Heart right ventricle (tissue), 16 donors: ENCODE data around the gene ABCA7. TPM values are rescaled to one million over a fixed set of nuclear protein-coding genes. Genes with fewer than 3 reads are reported as not detected.

Experiments used
- ATAC-seq, 8 donors: fragments of 200-7000 bp; cut with Tn5 transposase; one replicate each; pipeline ENCODE4 v1.9.1; 2020; ENCODE audit warnings: mild to moderate bottlenecking in 8 of 8, moderate library complexity in 8 of 8, moderate number of reproducible peaks in 1 of 8
- DNase-seq, 2 donors: peaks; one replicate each; pipeline ENCODE4 v3.0.0-alpha.2; 2020
- H3K27ac ChIP-seq, 10 donors: fragments of 200-600 bp; sonication (generic) in 2 of 10; one replicate each; pipeline versions ENCODE4 v1.5.0 to v1.8.0; 2020 to 2022; ENCODE audit warnings: mild to moderate bottlenecking in 3 of 10
- H3K27me3 ChIP-seq, 7 donors: fragments of 200-600 bp; one replicate each; pipeline ENCODE4 v1.8.0; 2021 to 2022; ENCODE audit warnings: mild to moderate bottlenecking in 2 of 7
- H3K36me3 ChIP-seq, 9 donors: fragments of 200-600 bp; sonication (generic) in 1 of 9; one replicate each; pipeline versions ENCODE4 v1.5.0 to v1.8.0; 2020 to 2022; ENCODE audit warnings: mild to moderate bottlenecking in 2 of 9
- H3K4me1 ChIP-seq, 9 donors: fragments of 200-600 bp; sonication (generic) in 1 of 9; one replicate each; pipeline versions ENCODE4 v1.5.0 to v1.8.0; 2020 to 2022; ENCODE audit warnings: mild to moderate bottlenecking in 4 of 9
- H3K4me3 ChIP-seq, 10 donors: fragments of 200-600 bp; sonication (generic) in 2 of 10; one replicate each; pipeline versions ENCODE4 v1.5.0 to v1.8.0; 2020 to 2022; ENCODE audit warnings: mild to moderate bottlenecking in 7 of 10, moderate library complexity in 2 of 10
- H3K9me3 ChIP-seq, 11 donors: fragments of 200-600 bp in 10 of 11; sonication (generic) in 2 of 11; one replicate each; pipeline versions ENCODE4 v1.5.0 to v1.8.0; 2013 to 2022; ENCODE audit warnings: mild to moderate bottlenecking in 2 of 11, control low read depth in 1 of 11, moderate library complexity in 1 of 11
- WGBS, 2 donors: extraction: QIAGEN DNeasy Blood & Tissue Kit; methylation state at CpG; one replicate each; pipeline ENCODE4 v1.1.7; 2013; ENCODE audit warnings: inconsistent platforms in 1 of 2; 5-methylcytosine and 5-hydroxymethylcytosine counted together
- intact Hi-C, 10 donors: fragments of 100-400 bp; cut with DNase I; formaldehyde crosslinking; loops; one replicate each; pipeline versions ENCODE4 v1.11.1 to v1.14.2; 2022
- polyA plus RNA-seq, 2 donors: library from polyadenylated mRNA; stranded (reverse); fragments of 200-250 nt; gene quantifications; one replicate each; pipeline ENCODE4 v1.2.3, GENCODE V29; 2013
- total RNA-seq, 10 donors: library from RNA; stranded (reverse); fragmentation: NEBNext Ultra II Directional in 3 of 10; extraction: Animal tissue kit (Norgen Biotek cat#: 25700) in 3 of 10; gene quantifications; one replicate each; pipeline versions ENCODE4 v1.2.1 to v1.2.4, GENCODE V29; 2021 to 2023
- TF ChIP-seq, protein P1 (sequence below), 9 donors: fragments of 200-600 bp; sonication (generic) in 2 of 9; IDR thresholded peaks; one replicate each; pipeline versions ENCODE4 v1.5.0 to v1.8.0; 2021 to 2022; ENCODE audit warnings: antibody characterized with exemption in 9 of 9, mild to moderate bottlenecking in 5 of 9, moderate library complexity in 1 of 9
- donor health status: Arrhythmogenic right ventricular cardiomyopathy.
- donor health status: ischemic (EF 13 %, LVEDD 7.1; RV severe dilation, severe dysfunction).
- donor health status: healthy with polysubstance abuse.
- donor health status: DM: no; HTN: yes; CAD: no.
- donor health status: DM: no; HTN: no; CAD: no.
- donor health status: ischemic (EF 25% LVEDD 6.9; RV normal size, moderate dysfunction).
- donor health status: ischemic (EF 25% LVEDD 5.7; RV mildly dilated, moderate dysfunction).
- donor health status: healthy.
- donor health status: DM: yes; HTN: yes; CAD: no.
- donor health status: Ischemic cardiomyopathy.
- donor health status: ischemic (EF 35%, LVEDD 5.7; RV mildly dilated, moderate dysfunction).
- donor health status: nonischemic (EF 11% LVEDD 7.7; RV severe dilation, severe dysfunction).
- donor health status: DM: yes; HTN: yes; CAD: no.
- donor health status: PGD.
- donor health status: ischemic (EF 29% LVEDD 5.4; RV normal size, mild dysfunction).
- donor health status: nonischemic (EF 23%, LVEDD 6.1; RV moderate dilation, normal function).

The ABCA7 gene
- total and polyA plus RNA-seq, 12 donors: 2.7 to 23.4 (median 5.6) TPM

DNA sequence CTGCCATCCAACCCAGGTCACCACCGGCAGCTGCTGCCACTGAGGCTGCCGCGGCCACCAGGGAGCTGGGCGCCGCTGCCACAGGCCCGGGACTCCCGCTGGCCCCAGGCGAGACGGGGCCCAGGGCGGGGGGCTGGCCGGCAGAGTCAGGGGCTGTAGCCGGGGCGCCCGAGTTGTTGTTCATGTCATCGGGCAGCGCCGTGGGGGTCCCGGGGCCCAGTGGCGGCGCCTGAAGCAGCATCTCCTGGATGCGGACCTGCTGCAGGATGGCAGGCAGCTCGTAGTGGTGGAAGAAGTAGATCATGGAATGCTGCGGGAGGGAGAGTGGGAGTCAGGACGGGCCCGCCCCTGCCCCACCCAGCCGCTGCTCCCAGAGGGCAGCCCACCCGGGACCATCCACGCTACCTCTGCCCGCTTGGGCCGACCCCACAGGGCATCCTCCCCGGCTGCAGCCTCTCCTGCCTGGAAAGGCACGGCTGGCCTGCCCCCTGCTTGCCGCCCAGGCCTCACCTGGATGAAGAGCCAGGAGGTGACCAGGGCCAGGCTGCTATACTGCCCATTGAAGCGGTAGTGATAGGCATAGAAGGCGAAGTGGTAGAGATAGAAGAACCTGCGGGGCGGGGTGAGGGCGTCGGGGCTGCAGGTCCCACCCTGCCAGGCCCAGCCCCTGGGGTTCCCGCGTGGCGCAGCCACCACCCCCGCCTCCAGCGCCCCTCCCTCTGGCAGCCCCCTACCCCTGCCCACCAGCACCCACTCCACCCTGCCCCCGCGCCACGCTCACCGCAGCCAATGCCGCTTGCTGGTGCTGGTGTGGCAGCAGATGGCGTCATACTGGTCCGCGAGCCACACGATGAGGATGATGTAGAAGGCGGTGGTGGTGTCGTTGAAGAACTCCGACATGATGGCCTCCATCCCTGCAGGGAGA, 29.1 kb upstream of the ABCA7 start:
- H3K27ac ChIP-seq: no peak overlapping the region
- DNase-seq (no peak), ATAC-seq (no peak)
- H3K4me1 ChIP-seq: peaks cover 9 to 26% (median 13%) of the 10 kb centered on the region in 9 donors
- no peaks in the 10 kb centered on the region for H3K27me3 ChIP-seq
- intact Hi-C loops: no loop called here
- TF ChIP-seq, protein P1, sequence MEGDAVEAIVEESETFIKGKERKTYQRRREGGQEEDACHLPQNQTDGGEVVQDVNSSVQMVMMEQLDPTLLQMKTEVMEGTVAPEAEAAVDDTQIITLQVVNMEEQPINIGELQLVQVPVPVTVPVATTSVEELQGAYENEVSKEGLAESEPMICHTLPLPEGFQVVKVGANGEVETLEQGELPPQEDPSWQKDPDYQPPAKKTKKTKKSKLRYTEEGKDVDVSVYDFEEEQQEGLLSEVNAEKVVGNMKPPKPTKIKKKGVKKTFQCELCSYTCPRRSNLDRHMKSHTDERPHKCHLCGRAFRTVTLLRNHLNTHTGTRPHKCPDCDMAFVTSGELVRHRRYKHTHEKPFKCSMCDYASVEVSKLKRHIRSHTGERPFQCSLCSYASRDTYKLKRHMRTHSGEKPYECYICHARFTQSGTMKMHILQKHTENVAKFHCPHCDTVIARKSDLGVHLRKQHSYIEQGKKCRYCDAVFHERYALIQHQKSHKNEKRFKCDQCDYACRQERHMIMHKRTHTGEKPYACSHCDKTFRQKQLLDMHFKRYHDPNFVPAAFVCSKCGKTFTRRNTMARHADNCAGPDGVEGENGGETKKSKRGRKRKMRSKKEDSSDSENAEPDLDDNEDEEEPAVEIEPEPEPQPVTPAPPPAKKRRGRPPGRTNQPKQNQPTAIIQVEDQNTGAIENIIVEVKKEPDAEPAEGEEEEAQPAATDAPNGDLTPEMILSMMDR (IDR thresholded peaks at IDR 0.05): no peak
- H3K4me3 ChIP-seq: no peak overlapping the region
- 93 to 96% methylated on average over 53 to 56 of the region's 56 CpGs for WGBS, 2 donors
- H3K9me3 ChIP-seq: no peaks in the 10 kb centered on the region
- peaks cover 0 to 67% (median 39%) of the 10 kb centered on the region in 9 donors for H3K36me3 ChIP-seq

DNA sequence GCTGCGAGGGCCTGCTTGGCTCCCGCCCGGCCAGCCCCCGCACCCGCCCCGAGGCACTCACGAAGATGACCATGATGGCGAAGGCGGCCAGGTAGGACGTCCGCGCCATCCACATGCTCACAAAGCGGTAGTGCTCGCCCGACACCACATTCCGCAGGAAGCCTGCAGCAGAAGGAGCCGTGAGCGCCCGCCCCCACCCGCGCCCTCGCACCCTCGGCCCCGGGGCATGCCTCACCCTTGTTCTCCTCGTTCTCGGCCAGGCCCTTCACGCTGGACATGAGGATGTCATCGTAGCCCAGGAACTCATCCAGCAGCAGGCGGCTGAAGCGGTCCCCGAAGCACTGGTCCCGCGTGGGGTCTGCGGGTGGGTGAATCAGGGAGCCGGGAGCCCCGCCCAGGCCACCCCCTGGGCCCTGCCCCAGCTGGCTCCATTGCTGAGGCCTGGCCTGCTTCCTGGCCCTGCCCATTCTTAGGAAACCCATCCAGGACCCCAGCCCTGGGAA, 28.0 kb upstream of the ABCA7 start:
- TF ChIP-seq, protein P1 (IDR thresholded peaks at IDR 0.05): no peak
- 93% methylated on average over 36 of the region's 36 CpGs for WGBS, 2 donors
- H3K9me3 ChIP-seq: no peaks in the 10 kb centered on the region
- intact Hi-C loops: no loop called here
- H3K4me3 ChIP-seq: no peak overlapping the region
- H3K27me3 ChIP-seq: no peaks in the 10 kb centered on the region
- no peak overlapping the region for H3K27ac ChIP-seq
- peaks cover 20 to 36% (median 23%) of the 10 kb centered on the region in 9 donors for H3K4me1 ChIP-seq
- ATAC-seq: no peak
- no peak for DNase-seq
- peaks cover 0 to 67% (median 39%) of the 10 kb centered on the region in 9 donors for H3K36me3 ChIP-seq

DNA sequence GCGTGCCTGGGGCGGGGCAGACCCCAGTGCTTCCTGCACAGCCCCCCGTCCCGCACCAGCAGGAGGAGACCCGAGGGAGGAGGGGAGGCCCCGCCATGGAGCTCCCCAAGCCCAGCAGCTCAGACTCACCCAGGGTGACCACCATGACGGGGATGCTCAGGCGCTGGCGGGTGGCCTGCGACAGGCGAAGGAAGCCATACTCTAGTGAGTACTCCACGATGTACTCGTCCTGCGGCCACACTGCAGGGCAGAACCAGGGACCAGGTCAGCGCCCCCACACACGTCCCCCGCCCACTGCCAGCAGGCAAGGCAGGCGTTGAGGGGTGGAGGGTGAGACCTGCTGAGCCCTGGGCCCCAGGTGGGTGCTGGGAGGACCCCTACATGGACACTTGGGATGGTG, 27.6 kb upstream of the ABCA7 start:
- intact Hi-C loops: no loop called here
- Histone ChIP-seq H3K36me3 (peaks cover 0 to 67% (median 39%) of the 10 kb centered on the region in 9 donors), H3K4me3 (no peak overlapping the region), H3K4me1 (peaks cover 24 to 41% (median 27%) of the 10 kb centered on the region in 9 donors), H3K27ac (no peak overlapping the region), H3K27me3 (no peaks in the 10 kb centered on the region), H3K9me3 (no peaks in the 10 kb centered on the region)
- ATAC-seq (no peak), DNase-seq (no peak)
- TF ChIP-seq, protein P1 (IDR thresholded peaks at IDR 0.05): no peak
- WGBS, 2 donors: 94 to 98% methylated on average over 16 to 18 of the region's 18 CpGs

DNA sequence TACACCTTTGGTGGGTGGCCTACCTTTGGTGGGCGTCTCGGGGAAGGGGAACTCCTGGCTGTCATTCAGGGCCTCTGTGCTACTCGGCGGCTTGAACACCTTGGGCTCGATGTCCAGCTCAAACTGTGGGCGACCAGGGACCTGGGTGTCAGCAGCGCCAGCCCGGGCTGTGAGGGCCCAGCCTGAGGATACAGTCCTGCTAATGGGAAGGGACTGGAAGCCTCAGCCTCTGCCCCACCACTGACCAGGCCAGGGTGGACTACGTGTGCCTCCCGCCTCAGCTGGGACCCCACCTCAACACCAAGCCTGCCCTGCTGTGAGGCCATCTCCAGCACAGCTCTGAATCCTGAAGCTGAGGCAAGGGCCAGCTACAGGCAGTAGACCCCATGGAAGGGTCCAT, 26.7 kb upstream of the ABCA7 start:
- whole genome bisulfite sequencing, 2 donors: 95% methylated on average over 10 of the region's 10 CpGs
- peaks cover 33 to 49% (median 36%) of the 10 kb centered on the region in 9 donors for H3K4me1 ChIP-seq
- no peaks in the 10 kb centered on the region for H3K27me3 ChIP-seq
- no peak for ATAC-seq
- DNase-seq: no peak
- H3K27ac ChIP-seq: no peak overlapping the region
- no peaks in the 10 kb centered on the region for H3K9me3 ChIP-seq
- H3K4me3 ChIP-seq: no peak overlapping the region
- peaks cover 0 to 71% (median 39%) of the 10 kb centered on the region in 9 donors for H3K36me3 ChIP-seq
- TF ChIP-seq, protein P1 (IDR thresholded peaks at IDR 0.05): no peak
- intact Hi-C loops: no loop called here
